HG02943 (cell line): Measurements from ENCODE around the gene FEN1.

Experiments
- ATAC-seq: cut with Tn5 transposase; IDR thresholded peaks from one replicate; pipeline ENCODE4 v1.9.1; 2021; ENCODE audit warnings: mild to moderate bottlenecking, low read depth, moderate library complexity; ENCODE audit not compliant: unreplicated experiment

Gene FEN1

GRCh38 chr11:61792310-61793082 is at the start of gene FEN1, which contains the start of gene TMEM258:
TSS of gene FEN1 (plus strand) at chr11:61792911. CDS start at chr11:61795362, 2,451 bp downstream.
TSS of gene TMEM258 (minus strand) at chr11:61792599. CDS start at chr11:61792558, 41 bp downstream.
- peak; percentile 70 for ATAC-seq

GRCh38 chr11:61743486-61744095 is 49.1 kb upstream of the FEN1 start:
- no peak for ATAC-seq

- ATAC-seq, result no peak
Observed at GRCh38 chr11:61744181-61744580, 48.5 kb upstream of the FEN1 start.

GRCh38 chr11:61744609-61745156 is 48.0 kb upstream of the FEN1 start:
- ATAC-seq, result no peak

- no peak for ATAC-seq
Observed at GRCh38 chr11:61745781-61746441, 46.8 kb upstream of the FEN1 start.

GRCh38 chr11:61746442-61747191 is 46.1 kb upstream of the FEN1 start:
- no peak for ATAC-seq

GRCh38 chr11:61747192-61747966 is 45.3 kb upstream of the FEN1 start:
- ATAC-seq, result no peak

GRCh38 chr11:61747967-61748285 is 44.8 kb upstream of the FEN1 start:
- no peak for ATAC-seq

GRCh38 chr11:61749591-61750217 is 43.0 kb upstream of the FEN1 start:
- ATAC-seq, result no peak

GRCh38 chr11:61750631-61751273 is 42.0 kb upstream of the FEN1 start:
- no peak for ATAC-seq

- no peak for ATAC-seq
Observed at GRCh38 chr11:61751384-61751783, 41.3 kb upstream of the FEN1 start.

- ATAC-seq, result no peak
Observed at GRCh38 chr11:61752117-61752924, 40.4 kb upstream of the FEN1 start, which contains the start of gene MYRF. TSS of gene MYRF (plus strand) at chr11:61752636. CDS start at chr11:61752745, 109 bp downstream.

- no peak for ATAC-seq
Observed at GRCh38 chr11:61752925-61753521, 39.7 kb upstream of the FEN1 start.

- no peak for ATAC-seq
Observed at GRCh38 chr11:61753672-61754071, 39.0 kb upstream of the FEN1 start.

- no peak for ATAC-seq
Observed at GRCh38 chr11:61754534-61755482, 37.9 kb upstream of the FEN1 start.

GRCh38 chr11:61756147-61756451 is 36.6 kb upstream of the FEN1 start:
- no peak for ATAC-seq
